ENCODE measurements around the gene PRDM9.
"Not testable (repeated sequence)": the region's sequence is repeated elsewhere in the genome, so short reads cannot be mapped to it uniquely, and the experiment has no call there.

Gene PRDM9

GRCh38 chr5:23525751-23526150 is 18.3 kb downstream of the PRDM9 start:
- no peaks in the 10 kb centered on the region for H3K36me3 ChIP-seq (ENCODE audit: insufficient read depth, low read length)
- no peaks in the 10 kb centered on the region for H3K9me2 ChIP-seq (replicated peaks; ENCODE audit: low read depth, low read length)

GRCh38 chr5:23526616-23527015 is 19.2 kb downstream of the PRDM9 start:
- H2AFZ ChIP-seq (ENCODE audit: low read length); H3K4me1 ChIP-seq (ENCODE audit: insufficient read depth, low read length, poor library complexity, severe bottlenecking); H3K9me2 ChIP-seq (replicated peaks; ENCODE audit: low read depth, low read length); H3K9ac ChIP-seq (ENCODE audit: low read depth, low read length, poor library complexity, severe bottlenecking); H3K27me3 ChIP-seq (ENCODE audit: insufficient read depth, low read length, poor library complexity, severe bottlenecking); H3K9me3 ChIP-seq (ENCODE audit: insufficient read depth, low read depth, low read length); H3F3A ChIP-seq (ENCODE audit: low read depth); H3K4me3 ChIP-seq (ENCODE audit: low read length, poor library complexity, severe bottlenecking); H3K79me2 ChIP-seq (ENCODE audit: insufficient read depth, low read length); H3K36me3 ChIP-seq (ENCODE audit: insufficient read depth, low read length); H4K20me1 ChIP-seq (ENCODE audit: insufficient read depth, low read length, poor library complexity, severe bottlenecking); H3K4me2 ChIP-seq (ENCODE audit: low read depth, low read length, poor library complexity, severe bottlenecking): not testable (repeated sequence)

More at GRCh38 chr5:23525751-23526150, 18.3 kb downstream of the PRDM9 start:
- no peaks in the 10 kb centered on the region for H3F3A ChIP-seq (ENCODE audit: low read depth)
- no peak for TF ChIP-seq EZH2phosphoT487 (IDR thresholded peaks at IDR 0.05; ENCODE audit: borderline replicate concordance)
- TF ChIP-seq CTCF (conservative IDR thresholded peaks at IDR 0.05; ENCODE audit: low read length) = no peak
- no peaks in the 10 kb centered on the region for H3K27me3 ChIP-seq (ENCODE audit: insufficient read depth, low read length, poor library complexity, severe bottlenecking)
- H3K9me3 ChIP-seq (ENCODE audit: insufficient read depth, low read depth, low read length) = no peaks in the 10 kb centered on the region
- H3K4me1 ChIP-seq (ENCODE audit: insufficient read depth, low read length, poor library complexity, severe bottlenecking) = no peaks in the 10 kb centered on the region
- H3K4me2 ChIP-seq (ENCODE audit: low read depth, low read length, poor library complexity, severe bottlenecking) = no peak overlapping the region
- no peaks in the 10 kb centered on the region for H4K20me1 ChIP-seq (ENCODE audit: insufficient read depth, low read length, poor library complexity, severe bottlenecking)
- no peak overlapping the region for H2AFZ ChIP-seq (ENCODE audit: low read length)
- no peak overlapping the region for H3K9ac ChIP-seq (ENCODE audit: low read depth, low read length, poor library complexity, severe bottlenecking)
- H3K79me2 ChIP-seq (ENCODE audit: insufficient read depth, low read length) = no peaks in the 10 kb centered on the region
- H3K4me3 ChIP-seq (ENCODE audit: low read length, poor library complexity, severe bottlenecking) = no peak overlapping the region

GRCh38 chr5:23527216-23527920 is 20.0 kb downstream of the PRDM9 start:
- not testable (repeated sequence) for H3K9ac ChIP-seq (ENCODE audit: low read depth, low read length, poor library complexity, severe bottlenecking); H3K27me3 ChIP-seq (ENCODE audit: insufficient read depth, low read length, poor library complexity, severe bottlenecking); H3K9me2 ChIP-seq (replicated peaks; ENCODE audit: low read depth, low read length); H3K4me2 ChIP-seq (ENCODE audit: low read depth, low read length, poor library complexity, severe bottlenecking); H3K36me3 ChIP-seq (ENCODE audit: insufficient read depth, low read length); H4K20me1 ChIP-seq (ENCODE audit: insufficient read depth, low read length, poor library complexity, severe bottlenecking); H3K4me3 ChIP-seq (ENCODE audit: low read length, poor library complexity, severe bottlenecking); H3K9me3 ChIP-seq (ENCODE audit: insufficient read depth, low read depth, low read length); H2AFZ ChIP-seq (ENCODE audit: low read length); H3F3A ChIP-seq (ENCODE audit: low read depth); H3K79me2 ChIP-seq (ENCODE audit: insufficient read depth, low read length); H3K4me1 ChIP-seq (ENCODE audit: insufficient read depth, low read length, poor library complexity, severe bottlenecking)

- Histone ChIP-seq H4K20me1 (ENCODE audit: insufficient read depth, low read length, poor library complexity, severe bottlenecking) (no peaks in the 10 kb centered on the region), H3K4me3 (ENCODE audit: low read length, poor library complexity, severe bottlenecking) (no peak overlapping the region), H3K9me3 (ENCODE audit: insufficient read depth, low read depth, low read length) (no peaks in the 10 kb centered on the region), H3K36me3 (ENCODE audit: insufficient read depth, low read length) (no peaks in the 10 kb centered on the region), H3K9me2 (replicated peaks; ENCODE audit: low read depth, low read length) (no peaks in the 10 kb centered on the region), H3K9ac (ENCODE audit: low read depth, low read length, poor library complexity, severe bottlenecking) (no peak overlapping the region), H3K27me3 (ENCODE audit: insufficient read depth, low read length, poor library complexity, severe bottlenecking) (no peaks in the 10 kb centered on the region), H3K4me2 (ENCODE audit: low read depth, low read length, poor library complexity, severe bottlenecking) (no peak overlapping the region), H2AFZ (ENCODE audit: low read length) (no peak overlapping the region), H3F3A (ENCODE audit: low read depth) (no peaks in the 10 kb centered on the region), H3K4me1 (ENCODE audit: insufficient read depth, low read length, poor library complexity, severe bottlenecking) (no peaks in the 10 kb centered on the region), H3K79me2 (ENCODE audit: insufficient read depth, low read length) (no peaks in the 10 kb centered on the region)
- TF ChIP-seq EZH2phosphoT487 (IDR thresholded peaks at IDR 0.05; ENCODE audit: borderline replicate concordance) = no peak
- TF ChIP-seq CTCF (conservative IDR thresholded peaks at IDR 0.05; ENCODE audit: low read length) = no peak
These were observed 21.3 kb downstream of the PRDM9 start for GRCh38 chr5:23528677-23529076.
